Kidney epithelial cell (primary cell): ENCODE results near the gene SWT1. TPM values are rescaled to one million over a fixed set of nuclear protein-coding genes. Genes with fewer than 3 reads are reported as not detected.

Experiments used
- DNase-seq: peaks from one replicate; pipeline ENCODE4 v3.0.0-alpha.2; 2010; ENCODE audit warnings: low read depth
- H3K27me3 ChIP-seq: 2 replicates; pipeline ENCODE4 v1.6.0; 2011; ENCODE audit warnings: low read length; ENCODE audit not compliant: control insufficient read depth, insufficient read depth
- H3K36me3 ChIP-seq: 2 replicates; pipeline ENCODE4 v1.5.1; 2011; ENCODE audit warnings: low read length; ENCODE audit not compliant: control insufficient read depth, insufficient read depth
- H3K4me3 ChIP-seq: 2 replicates; pipeline ENCODE4 v1.5.1; 2011; ENCODE audit warnings: low read depth, mild to moderate bottlenecking, control low read depth, low read length
- CTCF ChIP-seq: IDR thresholded peaks from 2 replicates; pipeline ENCODE4 v1.5.1; 2011; ENCODE audit warnings: mild to moderate bottlenecking, moderate library complexity, low read length, control low read depth, inconsistent platforms; ENCODE audit not compliant: insufficient read depth, poor library complexity, severe bottlenecking
- total RNA-seq: library from RNA; depleted of rRNA; stranded (reverse); fragments of >200 nt; gene quantifications from 2 replicates; pipeline ENCODE4 v1.2.3, GENCODE V29; 2015

The SWT1 gene
- total RNA-seq, 1 donor from 2014 or later, result 6.2 TPM

GRCh38 chr1:185132534-185132933 lies 24.4 kb upstream of the SWT1 start:
- no peak for TF ChIP-seq CTCF
- no peak for DNase-seq

GRCh38 chr1:185137896-185138545 lies 18.9 kb upstream of the SWT1 start:
- TF ChIP-seq CTCF, result no peak
- no peak overlapping the region for H3K4me3 ChIP-seq
- no peak for DNase-seq
- no peaks in the 10 kb centered on the region for H3K27me3 ChIP-seq
- H3K36me3 ChIP-seq, result no peaks in the 10 kb centered on the region

More at GRCh38 chr1:185132534-185132933, 24.4 kb upstream of the SWT1 start:
- Histone ChIP-seq H3K4me3 (no peak overlapping the region), H3K36me3 (no peaks in the 10 kb centered on the region), H3K27me3 (no peaks in the 10 kb centered on the region)

- DNase-seq, result no peak
- Histone ChIP-seq H3K27me3 (no peaks in the 10 kb centered on the region), H3K36me3 (no peaks in the 10 kb centered on the region), H3K4me3 (no peak overlapping the region)
- no peak for TF ChIP-seq CTCF
Observed at GRCh38 chr1:185139246-185139645, 17.7 kb upstream of the SWT1 start.

GRCh38 chr1:185144233-185144632 lies 12.7 kb upstream of the SWT1 start:
- H3K4me3 ChIP-seq, result no peak overlapping the region
- TF ChIP-seq CTCF, result no peak
- no peaks in the 10 kb centered on the region for H3K27me3 ChIP-seq
- no peak for DNase-seq
- no peaks in the 10 kb centered on the region for H3K36me3 ChIP-seq

GRCh38 chr1:185151215-185151614 lies 5.8 kb upstream of the SWT1 start:
- Histone ChIP-seq H3K36me3 (no peaks in the 10 kb centered on the region), H3K27me3 (no peaks in the 10 kb centered on the region), H3K4me3 (no peak overlapping the region)
- no peak for TF ChIP-seq CTCF
- DNase-seq, result no peak

GRCh38 chr1:185152187-185152767 lies 4.7 kb upstream of the SWT1 start:
- no peaks in the 10 kb centered on the region for H3K27me3 ChIP-seq
- DNase-seq, result no peak
- H3K4me3 ChIP-seq, result no peak overlapping the region
- H3K36me3 ChIP-seq, result no peaks in the 10 kb centered on the region
- TF ChIP-seq CTCF, result no peak
